HG02885 (cell line): ENCODE results near the gene MBIP.

Source experiments
- ATAC-seq: cut with Tn5 transposase; IDR thresholded peaks from one replicate; pipeline ENCODE4 v1.9.1; 2021; ENCODE audit warnings: mild to moderate bottlenecking; ENCODE audit not compliant: unreplicated experiment, poor library complexity

Gene MBIP

DNA sequence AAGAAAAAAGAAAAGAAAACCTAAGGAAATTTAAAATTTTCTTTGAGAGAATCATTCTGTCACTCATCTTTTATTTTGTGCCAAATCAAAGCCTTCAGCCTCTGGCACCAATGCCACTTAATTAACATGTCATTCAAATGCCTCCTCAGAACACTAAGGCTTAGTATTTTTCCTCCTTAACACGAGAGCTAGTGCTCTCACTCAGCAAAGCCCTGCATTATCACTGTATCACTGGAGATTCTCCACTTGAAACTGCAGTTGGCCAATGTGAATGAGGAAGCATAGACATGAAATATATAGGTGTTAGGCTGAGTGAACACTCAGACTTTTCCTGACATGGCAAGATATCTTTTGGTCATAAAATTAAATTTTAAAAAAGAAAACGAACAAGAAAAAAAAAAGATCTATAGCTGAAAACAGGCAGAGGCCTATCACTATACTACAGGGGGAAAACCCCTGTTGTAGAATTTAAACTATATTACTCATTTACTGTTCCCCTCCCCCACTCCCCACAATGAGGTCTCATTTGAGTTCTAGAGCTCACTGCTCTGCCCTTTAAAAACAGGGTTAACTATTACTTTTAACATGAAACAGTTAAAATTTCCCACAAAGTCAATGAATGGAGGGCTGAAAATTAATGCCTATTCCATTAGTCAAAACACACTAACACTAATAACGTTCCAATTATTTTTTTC lies 5.1 kb downstream of the MBIP start:
- peak; percentile 63 for ATAC-seq

DNA sequence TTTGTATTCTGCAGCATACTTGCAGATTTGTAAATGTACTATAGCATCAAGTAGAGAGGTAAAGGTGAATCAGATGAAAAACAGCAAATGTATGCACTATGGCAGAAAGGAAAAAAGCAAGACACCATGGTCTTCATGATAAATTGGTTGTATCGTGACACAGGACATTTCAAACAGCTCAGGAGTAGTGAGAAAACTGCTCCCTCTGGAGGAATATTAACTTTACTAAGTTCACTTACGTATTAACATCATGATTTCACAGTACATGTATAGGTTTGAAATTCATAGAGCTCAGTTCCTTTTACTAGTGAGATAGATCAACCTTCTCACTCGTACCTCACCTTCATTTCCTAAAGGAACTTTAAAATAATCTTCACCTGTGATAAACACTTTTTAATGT lies 6.5 kb downstream of the MBIP start:
- no peak for ATAC-seq

DNA sequence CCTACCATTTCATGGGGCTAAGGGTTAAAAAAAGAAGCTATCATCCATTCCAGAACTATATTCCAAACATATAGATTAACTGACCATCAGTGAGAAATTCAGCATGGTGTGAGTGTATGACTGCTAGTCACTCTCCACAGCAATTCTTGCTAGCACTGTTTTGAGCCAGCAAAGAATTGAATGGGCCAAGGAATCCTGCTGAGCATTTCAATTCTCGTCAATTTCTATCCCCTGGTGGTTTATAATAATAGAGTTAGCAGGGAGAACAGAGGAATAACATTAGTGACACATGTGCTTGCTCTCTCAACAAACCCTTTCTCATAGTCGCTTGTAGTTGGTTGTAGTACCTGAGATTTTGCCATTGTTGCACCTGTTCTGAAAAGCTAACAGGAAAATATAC lies 7.2 kb downstream of the MBIP start:
- no peak for ATAC-seq

DNA sequence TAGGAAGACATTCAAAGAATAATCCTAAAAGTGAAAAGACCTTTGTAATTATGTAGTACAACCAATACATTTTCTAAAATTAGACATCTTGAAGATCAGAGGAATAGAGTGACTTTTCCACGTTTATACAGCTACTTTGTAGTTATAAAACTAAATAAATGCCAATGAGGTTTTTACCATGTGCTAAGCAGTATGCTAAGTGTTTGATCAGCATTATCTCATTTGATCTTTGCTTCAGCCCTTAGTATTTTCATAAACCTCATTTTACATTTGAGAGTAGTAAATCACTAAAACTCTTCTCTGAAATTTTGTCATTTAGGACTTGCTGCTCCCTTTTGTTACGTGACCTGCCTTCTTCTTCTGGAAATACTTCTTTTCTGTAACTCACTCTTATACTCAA lies 13.6 kb downstream of the MBIP start:
- no peak for ATAC-seq

DNA sequence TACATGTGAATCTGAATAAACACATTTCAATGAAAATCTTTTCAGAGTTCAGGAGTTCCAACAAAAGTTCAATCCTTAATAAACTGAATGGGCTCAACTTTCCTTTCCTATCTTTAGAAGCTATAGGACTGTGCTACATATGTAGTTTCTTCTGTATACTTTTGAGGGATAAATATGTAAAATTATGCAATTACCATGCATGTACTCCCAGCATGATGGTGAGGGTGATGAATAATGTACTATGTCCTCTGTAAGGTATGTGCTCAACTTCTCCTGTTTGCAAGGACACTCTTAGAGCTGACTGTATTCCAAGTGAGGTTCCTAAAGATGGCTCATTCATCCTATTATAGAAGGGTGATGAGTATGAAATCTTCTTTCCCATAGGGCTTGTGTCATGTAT lies 15.5 kb downstream of the MBIP start:
- ATAC-seq = no peak

DNA sequence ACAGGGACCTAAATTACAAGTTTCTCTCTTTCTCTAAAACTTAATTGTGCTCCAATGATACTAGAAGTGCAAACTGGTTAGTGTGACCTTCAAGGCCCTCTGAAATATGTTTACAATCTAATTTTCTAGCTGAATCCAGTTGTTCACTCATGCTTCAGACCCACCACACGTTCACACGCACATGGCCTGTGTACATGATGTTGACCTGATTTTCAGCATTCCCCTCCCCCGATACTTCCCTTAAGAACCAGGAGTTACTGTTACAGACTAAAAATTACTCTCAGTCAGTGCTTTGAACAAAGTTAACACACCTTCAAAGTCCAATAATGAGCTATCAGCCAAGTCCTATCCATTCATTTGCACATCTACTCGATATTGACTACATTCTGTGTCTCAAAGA lies 16.5 kb downstream of the MBIP start:
- no peak for ATAC-seq

DNA sequence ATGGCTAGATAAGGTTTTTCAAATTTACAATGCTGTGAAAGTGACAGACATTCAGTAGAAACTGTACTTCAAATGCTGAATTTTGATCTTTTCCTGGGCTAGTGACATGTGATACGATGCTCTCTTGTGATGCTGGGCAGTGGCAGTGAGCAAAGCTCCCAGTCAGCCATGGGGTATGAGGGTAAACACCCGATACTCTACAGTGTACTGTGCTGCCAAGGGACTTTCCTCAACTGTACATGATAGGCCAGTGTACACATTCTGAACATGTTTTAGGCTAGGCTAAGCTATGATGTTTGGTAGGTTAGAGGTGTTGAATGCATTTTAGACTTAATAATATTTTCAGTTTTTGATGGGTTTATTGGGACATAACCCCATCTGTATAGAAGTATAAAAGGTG lies 17.6 kb downstream of the MBIP start:
- no peak for ATAC-seq

DNA sequence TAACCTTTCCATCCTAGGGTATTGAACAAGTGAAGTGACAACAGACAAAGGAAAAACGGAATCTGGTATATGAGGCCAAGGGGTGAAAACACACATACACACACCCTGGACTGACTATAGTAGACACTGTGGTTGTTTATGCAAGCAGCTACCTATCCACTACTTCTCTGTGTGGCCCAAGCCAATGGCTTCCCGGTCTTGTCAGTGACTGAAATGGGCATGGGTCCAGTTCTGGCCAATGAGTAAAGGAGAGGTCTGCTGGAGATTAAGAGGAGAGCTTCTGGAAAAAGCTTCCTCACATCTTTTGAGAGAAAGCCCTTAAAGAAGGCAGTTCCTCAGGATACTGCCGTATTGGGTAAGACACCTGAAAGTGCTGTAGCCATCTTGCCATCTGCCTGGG lies 19.3 kb downstream of the MBIP start:
- no peak for ATAC-seq

DNA sequence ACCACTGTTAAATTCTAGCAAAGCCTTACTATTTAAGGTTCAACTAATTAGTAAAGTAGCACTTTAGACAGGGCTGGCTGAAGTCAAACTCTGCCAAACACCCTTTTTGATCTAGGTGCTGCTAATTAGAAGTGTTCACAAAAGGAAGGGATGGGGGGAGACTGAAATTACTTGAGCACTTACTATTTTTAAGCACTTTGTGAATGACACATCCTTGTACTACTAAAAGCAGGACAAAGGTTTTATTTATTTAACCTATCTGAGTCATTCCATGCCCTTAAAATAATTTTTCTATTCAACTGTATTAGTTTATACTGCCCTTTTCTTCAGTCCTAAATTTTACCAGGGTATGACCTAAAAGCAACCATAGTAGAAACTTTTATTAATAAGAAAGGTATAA lies 20.1 kb downstream of the MBIP start:
- peak; percentile 59 for ATAC-seq

DNA sequence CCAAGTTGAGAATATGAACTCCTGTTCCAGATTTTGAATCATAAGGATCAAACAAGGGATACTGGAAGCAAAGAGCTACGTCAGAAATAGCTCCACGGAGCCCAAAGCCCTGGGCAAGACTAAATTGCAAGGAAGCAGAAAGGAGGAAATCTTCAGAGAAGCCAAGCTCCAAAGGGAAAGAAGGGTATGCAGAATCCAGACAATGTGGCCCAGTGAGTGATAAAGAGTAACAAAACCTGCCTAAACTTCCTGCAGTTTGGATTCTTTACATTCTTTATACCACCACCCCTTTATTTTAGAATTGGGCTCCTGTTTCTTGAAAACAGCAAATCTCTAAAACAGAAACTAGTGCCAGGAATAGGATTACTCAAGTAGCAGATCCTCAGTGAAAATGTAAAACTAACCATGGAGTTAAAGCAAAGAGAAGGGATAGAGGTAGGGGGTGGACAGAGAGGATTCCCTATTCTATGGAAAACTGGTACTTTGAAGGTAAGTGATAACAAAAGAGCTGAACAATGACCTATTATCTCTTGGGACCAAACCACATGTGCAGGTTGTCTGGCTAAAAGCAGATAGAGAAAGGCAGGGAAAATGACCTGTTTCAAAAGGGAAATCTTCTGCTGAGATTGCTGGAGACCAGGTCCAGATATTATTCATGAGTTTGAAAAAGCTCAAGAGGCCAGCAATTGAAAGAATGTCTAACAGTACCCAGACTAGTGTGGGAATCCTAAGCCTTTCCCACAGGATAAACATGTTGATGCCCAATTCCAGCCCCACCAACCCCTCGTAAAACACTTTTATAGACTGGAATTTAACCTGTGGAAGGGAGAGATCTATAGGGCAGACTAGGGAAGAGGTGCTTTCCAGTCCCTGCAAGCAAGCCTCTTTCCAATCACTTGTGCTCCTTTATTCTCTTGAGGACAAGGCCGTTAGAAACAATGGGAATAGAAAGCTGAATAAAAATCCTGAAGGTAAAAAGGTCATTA lies 24.5 kb downstream of the MBIP start:
- no peak for ATAC-seq

DNA sequence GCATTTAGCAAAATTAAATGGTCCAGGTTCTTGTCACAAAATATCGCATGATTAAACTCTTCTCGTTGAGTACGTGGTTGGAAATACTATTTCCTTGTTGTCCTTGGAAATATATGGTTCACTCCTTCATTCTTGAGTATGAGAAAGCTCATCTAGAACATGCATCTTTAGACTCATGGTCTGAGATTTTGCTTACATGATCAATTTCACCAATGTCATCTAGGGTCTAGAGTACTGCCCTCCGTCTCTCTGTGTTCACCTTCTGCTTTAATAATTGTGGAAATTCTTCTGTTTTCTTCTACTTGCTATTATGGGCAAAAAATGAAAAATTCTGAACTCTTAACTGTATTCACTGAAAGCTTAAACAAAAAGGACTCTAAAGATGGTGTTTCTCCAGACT lies 25.9 kb downstream of the MBIP start:
- no peak for ATAC-seq

DNA sequence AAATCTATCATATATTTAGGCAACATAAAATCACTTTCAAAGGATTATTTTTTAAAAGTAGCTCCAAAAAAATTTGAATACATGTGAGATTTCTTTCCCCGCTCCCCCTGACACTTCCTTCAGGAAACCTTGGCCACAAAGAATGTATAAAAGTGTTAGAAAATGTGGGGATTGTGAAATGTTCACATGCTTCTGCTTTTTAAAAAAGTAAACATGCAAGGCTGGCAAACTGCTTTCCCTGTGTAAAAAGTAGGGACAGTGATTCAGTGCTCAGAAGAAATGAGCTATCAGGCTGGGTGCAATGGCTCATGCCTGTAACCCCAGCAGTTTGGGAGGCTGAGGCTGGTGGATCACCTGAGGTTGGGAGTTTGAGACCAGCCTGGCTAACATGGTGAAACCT lies 26.6 kb downstream of the MBIP start:
- ATAC-seq = no peak

DNA sequence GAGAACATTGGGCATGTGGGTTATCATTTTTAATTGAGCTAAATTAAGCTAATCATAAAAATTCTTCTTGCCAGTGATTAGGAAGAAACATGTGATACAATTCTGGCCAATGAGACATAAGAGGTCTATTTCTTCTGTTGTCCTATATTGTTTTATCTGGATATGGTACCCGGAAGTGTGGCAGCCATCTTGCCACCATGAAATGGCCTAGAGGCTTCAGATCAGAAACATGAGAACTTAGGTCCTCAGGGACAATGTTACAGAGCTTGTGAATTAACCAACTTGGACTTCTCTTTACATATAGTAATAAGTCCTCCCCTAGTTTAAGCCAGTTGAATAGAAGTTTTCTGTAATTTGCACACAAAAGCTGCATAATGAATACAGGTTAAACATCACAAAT lies 30.5 kb downstream of the MBIP start:
- ATAC-seq = no peak

DNA sequence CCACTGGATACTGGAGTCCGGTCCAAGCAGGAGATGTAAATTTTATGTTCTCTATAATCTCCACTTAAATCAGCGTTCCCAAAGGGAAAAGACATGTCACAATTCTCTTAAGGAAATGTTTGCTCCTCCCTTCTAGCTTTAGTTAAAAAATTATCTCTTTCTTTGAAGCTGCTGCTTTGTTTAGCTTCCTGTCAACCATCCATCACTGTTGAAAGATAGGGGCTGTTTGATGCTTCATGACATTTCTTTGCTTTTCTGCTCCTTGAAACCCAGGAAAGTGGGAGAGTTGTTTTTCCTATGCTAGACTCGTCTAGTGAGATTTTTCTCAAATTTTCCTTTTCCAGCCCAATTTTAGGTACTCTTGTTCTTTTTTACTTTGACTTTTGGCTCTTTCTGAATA lies 31.9 kb downstream of the MBIP start:
- ATAC-seq = no peak

DNA sequence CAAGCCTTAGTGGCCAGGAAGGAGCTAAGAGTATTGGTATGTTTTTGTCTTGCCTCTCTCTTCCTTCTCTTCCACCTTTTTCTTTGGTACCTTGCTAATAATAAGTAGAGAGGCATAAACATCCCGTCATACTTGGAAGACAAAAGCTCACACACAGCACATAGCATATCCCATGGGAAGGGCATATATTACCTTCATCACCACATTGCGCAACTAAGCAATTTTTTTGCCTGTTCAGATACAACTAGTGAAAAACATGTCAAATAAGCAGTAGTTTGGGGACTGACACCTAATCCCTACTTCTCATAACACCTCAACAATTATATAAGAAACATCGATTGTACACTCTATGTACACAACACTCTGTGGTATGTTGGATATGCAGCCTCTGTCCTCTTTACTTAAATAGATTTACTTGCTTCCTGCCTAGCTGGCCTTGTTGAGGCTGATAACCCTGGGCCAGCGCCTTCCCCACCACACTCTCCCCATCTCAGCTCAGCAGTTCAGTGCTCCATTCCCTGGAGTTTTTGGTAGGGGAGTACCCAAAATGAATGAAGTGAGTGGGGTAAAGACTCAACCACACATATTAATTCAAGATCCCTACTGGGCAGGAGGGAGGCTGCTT lies 35.4 kb downstream of the MBIP start:
- ATAC-seq = no peak

DNA sequence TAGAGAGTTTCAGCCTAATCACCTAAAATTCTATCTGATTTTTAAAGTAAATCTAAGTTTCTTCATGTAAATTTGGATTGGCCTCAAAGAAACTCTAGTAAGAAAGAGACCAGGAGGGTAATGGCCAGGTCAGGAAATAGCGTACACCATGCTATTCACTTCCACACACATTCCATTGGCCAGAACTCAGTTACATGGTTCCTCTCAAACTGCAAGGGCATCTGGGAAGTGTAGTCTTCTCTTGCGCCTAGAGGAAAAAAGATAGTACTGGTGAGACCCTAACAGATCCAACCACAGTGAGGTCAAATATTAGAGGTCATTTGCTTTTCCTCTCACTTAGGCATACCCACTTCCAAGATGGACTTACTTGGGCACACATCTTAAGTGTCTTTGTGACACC lies 39.1 kb downstream of the MBIP start:
- ATAC-seq = no peak

DNA sequence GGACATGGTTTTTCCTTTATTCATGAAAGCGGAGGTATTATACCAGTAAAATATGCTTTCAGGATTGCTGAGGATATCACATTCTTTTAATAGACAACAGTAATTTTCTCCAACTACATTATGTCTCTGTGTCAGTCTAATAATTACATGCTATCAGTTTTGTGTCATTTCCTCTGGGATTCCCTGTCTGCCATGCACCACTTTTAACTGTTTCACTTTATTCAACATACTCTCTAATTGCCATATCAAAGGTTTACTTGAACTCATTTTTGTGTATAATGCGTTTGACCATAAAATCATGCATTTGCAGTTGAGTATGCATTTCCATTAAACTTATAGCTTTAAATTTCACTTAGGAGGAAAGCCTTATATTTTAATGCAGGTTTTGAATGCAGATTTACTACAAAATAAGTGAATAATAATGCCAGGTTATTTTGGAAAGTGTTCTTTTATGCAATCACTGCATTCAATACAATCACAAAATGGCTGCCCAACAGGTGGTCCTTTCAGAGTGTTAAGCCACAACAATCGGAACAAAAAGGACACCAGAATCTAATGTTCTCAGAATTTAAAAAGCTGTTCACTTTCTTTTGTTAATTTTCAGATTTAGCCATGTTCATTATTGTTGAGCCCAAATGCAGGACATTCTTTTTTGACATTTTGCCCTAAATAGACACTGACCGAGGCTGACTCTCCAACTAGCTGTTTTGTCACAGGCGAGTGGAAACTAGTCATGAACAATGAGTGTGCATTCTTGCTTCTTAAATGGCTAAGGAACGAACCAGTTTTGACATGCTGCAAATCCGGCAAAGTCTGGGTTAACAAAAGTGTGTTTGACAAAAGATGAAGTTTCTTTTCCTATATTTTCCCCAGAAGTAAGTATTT lies 40.9 kb downstream of the MBIP start:
- ATAC-seq = no peak

DNA sequence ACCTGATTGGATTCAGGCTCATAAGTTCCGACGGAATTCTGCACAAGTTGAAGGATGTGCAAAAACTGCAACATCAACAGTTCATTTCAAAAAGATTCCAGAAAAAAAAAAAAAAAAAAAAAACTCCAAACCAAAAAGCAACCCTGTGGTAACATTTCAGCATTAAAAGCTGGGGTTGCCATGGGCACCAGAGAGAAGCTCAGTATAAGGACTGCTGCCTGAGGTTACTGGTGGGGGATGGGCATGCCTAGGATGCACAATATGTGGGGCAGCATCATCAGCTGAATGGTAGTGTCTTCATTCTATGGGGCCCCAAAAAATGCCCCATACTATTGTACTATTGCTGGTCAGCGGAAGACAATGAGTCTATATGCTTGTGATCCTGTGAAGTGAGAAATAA lies 44.7 kb downstream of the MBIP start:
- ATAC-seq = no peak

DNA sequence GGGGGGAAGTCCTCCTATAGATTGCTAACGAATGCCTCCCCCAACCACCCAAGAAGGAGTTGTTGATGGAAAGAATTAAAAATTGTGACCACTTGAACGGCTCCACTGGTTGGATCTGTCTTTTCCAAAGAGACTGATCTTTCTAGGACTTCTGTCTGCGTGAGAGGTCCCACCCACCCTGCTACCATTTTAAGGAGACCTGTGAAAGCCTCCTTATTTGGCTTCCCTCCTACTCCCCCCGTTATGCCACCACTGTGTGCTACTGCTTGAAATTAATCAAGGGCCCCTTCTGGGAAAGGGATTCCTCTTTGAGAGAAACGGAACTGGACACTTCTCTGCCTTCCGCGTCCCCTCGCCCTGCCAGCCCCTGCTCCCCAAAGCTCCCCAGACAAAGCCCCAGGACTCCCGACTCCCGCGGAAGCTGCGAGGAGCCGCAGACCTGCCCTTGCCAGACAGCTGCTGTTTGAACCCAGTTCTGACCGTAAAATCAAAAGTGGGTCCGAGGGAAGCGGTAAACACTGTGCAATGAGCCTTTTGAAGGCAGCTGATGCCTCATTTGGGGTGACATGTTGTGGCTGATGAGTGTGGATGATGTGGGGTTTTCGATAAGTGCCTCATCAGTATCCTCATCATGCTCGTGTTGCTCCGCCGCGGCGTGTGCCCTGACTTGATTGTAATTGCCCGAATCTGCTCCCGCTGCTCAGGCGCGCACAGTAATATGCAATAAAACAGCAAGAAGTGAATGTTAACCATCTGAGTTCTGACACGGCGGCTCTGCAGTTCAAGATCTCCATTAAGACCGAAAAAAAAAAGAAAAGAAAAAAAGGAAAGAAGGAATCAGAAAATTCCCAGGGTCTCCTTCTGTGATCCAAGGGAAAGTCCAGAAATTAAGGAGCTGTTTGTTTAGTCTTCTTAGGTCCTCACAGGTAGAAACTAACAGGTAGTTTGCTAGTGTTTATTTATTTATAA lies 48.2 kb downstream of the MBIP start:
- no peak for ATAC-seq
